Hepatocyte (in vitro differentiated cells): ENCODE results near the gene RTN4R.

Experiments used
- CTCF ChIP-seq: fragments of 200-600 bp; sonication (generic); IDR thresholded peaks from 2 replicates; pipeline ENCODE4 v1.5.1; 2016; ENCODE audit warnings: antibody characterized with exemption, mild to moderate bottlenecking; ENCODE audit not compliant: poor library complexity
- EZH2 ChIP-seq: fragments of 200-600 bp; sonication (generic); IDR thresholded peaks from 2 replicates; pipeline ENCODE4 v1.6.1; 2016; ENCODE audit warnings: antibody characterized with exemption, mild to moderate bottlenecking, borderline replicate concordance
- EZH2phosphoT487 ChIP-seq: fragments of 200-600 bp; sonication (generic); IDR thresholded peaks from one replicate; pipeline ENCODE4 v1.6.1; 2018; ENCODE audit warnings: antibody characterized with exemption, mild to moderate bottlenecking, low read depth, moderate library complexity; ENCODE audit not compliant: unreplicated experiment, severe bottlenecking

- TF ChIP-seq EZH2 (no peak), CTCF (no peak), EZH2phosphoT487 (no peak)
These were observed 15.0 kb upstream of the RTN4R start for GRCh38 chr22:20282901-20283673.
